ENCODE results near the gene DCAF7. TPM values are rescaled to one million over a fixed set of nuclear protein-coding genes. Genes with fewer than 3 reads are reported as not detected.
A peak's percentile ranks its signal among the peaks of the same experiment; 100 is the strongest.

DCAF7 gene
- total and polyA plus RNA-seq, 7 donors, result 10.6 to 30.2 (median 25.1) TPM

GRCh38 chr17:63552211-63552610 is 1.9 kb downstream of the DCAF7 start:
- TF ChIP-seq, protein P1, sequence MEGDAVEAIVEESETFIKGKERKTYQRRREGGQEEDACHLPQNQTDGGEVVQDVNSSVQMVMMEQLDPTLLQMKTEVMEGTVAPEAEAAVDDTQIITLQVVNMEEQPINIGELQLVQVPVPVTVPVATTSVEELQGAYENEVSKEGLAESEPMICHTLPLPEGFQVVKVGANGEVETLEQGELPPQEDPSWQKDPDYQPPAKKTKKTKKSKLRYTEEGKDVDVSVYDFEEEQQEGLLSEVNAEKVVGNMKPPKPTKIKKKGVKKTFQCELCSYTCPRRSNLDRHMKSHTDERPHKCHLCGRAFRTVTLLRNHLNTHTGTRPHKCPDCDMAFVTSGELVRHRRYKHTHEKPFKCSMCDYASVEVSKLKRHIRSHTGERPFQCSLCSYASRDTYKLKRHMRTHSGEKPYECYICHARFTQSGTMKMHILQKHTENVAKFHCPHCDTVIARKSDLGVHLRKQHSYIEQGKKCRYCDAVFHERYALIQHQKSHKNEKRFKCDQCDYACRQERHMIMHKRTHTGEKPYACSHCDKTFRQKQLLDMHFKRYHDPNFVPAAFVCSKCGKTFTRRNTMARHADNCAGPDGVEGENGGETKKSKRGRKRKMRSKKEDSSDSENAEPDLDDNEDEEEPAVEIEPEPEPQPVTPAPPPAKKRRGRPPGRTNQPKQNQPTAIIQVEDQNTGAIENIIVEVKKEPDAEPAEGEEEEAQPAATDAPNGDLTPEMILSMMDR (IDR thresholded peaks at IDR 0.05), result no peak
- DNase-seq (no peak), ATAC-seq (no peak)
- intact Hi-C loops (cut with DNase I), result loop anchor here in 1 of 2 donors (5.0 kb wide), 1 partner anchor 45 kb away; no protein-coding TSS in a partner anchor
- H3K27me3 ChIP-seq (ENCODE audit: insufficient read depth in 3 of 3, low read length in 2 of 3), result no peaks in the 10 kb centered on the region
- H3K4me1 ChIP-seq, result peaks cover 49% of the 10 kb centered on the region
- WGBS, 3 donors, result 37 to 51% (median 43%) methylated on average over 6 of the region's 6 CpGs
- H3K27ac ChIP-seq, result peak overlapping the region; percentile 27
- no peaks in the 10 kb centered on the region for H3K36me3 ChIP-seq (ENCODE audit: insufficient read depth in 1 of 2, low read depth in 1 of 2)
- H3K4me3 ChIP-seq, result peak overlapping the region; percentile 94
- H3K9me3 ChIP-seq, result no peaks in the 10 kb centered on the region

DNA sequence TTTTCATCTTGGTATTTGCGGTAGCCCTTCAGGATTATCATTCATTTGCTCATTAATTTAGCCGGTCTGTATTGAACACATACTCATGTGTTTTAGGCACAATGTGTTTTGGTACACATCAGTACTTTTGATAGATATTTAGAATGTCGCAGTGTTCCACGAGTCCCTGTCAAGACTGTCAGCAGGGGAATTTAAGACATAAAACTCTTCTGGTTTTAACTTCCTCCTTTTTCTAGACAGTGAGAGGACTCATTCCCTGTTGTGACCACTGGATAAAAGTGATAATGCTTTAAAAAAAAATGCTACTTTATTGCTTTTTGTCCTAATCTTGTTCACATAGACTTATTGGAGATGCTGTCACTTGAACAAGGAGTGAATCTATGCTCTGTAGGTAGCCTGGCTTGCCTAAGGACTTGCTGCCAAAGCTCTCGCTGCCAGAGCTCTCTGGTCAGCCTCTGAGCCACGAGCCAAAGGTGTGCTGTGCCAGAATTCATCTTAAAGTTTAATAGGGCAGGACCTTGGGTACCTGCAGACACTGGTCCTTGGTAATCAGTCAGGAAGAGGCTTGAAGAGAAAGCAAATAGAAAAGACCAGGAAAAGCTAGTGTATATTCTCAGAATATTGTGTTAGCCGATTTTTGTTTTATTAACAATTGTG is 5.4 kb downstream of the DCAF7 start:
- intact Hi-C loops (cut with DNase I), result no loop called here
- H3K36me3 ChIP-seq (ENCODE audit: insufficient read depth in 1 of 2, low read depth in 1 of 2), result no peaks in the 10 kb centered on the region
- H3K4me3 ChIP-seq, result no peak overlapping the region
- peaks cover 43% of the 10 kb centered on the region for H3K4me1 ChIP-seq
- whole genome bisulfite sequencing, 3 donors, result 63 to 71% (median 66%) methylated on average over 7 of the region's 7 CpGs
- TF ChIP-seq, protein P1 (IDR thresholded peaks at IDR 0.05), result no peak
- H3K27ac ChIP-seq, result no peak overlapping the region
- H3K9me3 ChIP-seq, result no peaks in the 10 kb centered on the region
- no peak for DNase-seq
- peak in 1 of 4 donors; percentile 46 for ATAC-seq
- H3K27me3 ChIP-seq (ENCODE audit: insufficient read depth in 3 of 3, low read length in 2 of 3), result no peaks in the 10 kb centered on the region

GRCh38 chr17:63557416-63557815 is 7.1 kb downstream of the DCAF7 start:
- peaks cover 33% of the 10 kb centered on the region for H3K4me1 ChIP-seq

DNA sequence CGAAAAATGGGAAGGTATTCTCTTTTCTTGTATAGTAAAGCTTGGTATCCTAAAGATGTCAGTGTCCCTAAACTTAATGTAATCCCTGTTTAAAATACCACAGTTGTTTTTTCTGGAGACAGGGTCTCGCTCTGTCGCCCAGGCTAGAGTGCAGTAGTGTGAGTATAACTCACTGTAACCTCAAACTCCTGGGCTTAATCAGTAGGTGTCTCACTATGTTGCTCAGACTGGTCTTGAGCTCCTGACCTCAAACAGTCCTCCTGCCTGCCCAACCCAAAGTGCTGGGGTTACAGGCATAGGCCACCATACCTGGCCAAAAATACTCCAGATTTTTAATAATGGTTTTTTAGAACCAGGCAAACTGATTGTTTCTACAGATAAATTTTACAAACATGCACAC is 8.2 kb downstream of the DCAF7 start:
- ATAC-seq (no peak), DNase-seq (no peak)
- TF ChIP-seq, protein P1 (IDR thresholded peaks at IDR 0.05), result no peak
- no peak overlapping the region for H3K27ac ChIP-seq
- peaks cover 24% of the 10 kb centered on the region for H3K4me1 ChIP-seq
- no peaks in the 10 kb centered on the region for H3K36me3 ChIP-seq (ENCODE audit: insufficient read depth in 1 of 2, low read depth in 1 of 2)
- no peaks in the 10 kb centered on the region for H3K27me3 ChIP-seq (ENCODE audit: insufficient read depth in 3 of 3, low read length in 2 of 3)
- no peaks in the 10 kb centered on the region for H3K9me3 ChIP-seq
- no peak overlapping the region for H3K4me3 ChIP-seq
- 76 to 96% (median 89%) methylated on average over 3 of the region's 3 CpGs for WGBS, 3 donors
- intact Hi-C loops (cut with DNase I), result no loop called here

More at GRCh38 chr17:63557416-63557815, 7.1 kb downstream of the DCAF7 start:
- H3K27me3 ChIP-seq (ENCODE audit: insufficient read depth in 3 of 3, low read length in 2 of 3), result no peaks in the 10 kb centered on the region
- H3K36me3 ChIP-seq (ENCODE audit: insufficient read depth in 1 of 2, low read depth in 1 of 2), result no peaks in the 10 kb centered on the region
- no peak overlapping the region for H3K4me3 ChIP-seq
- DNase-seq (no peak), ATAC-seq (no peak)
- no peak overlapping the region for H3K27ac ChIP-seq
- no peaks in the 10 kb centered on the region for H3K9me3 ChIP-seq
- TF ChIP-seq, protein P1 (IDR thresholded peaks at IDR 0.05), result no peak
- WGBS, 3 donors, result 96 to 98% (median 96%) methylated on average over 2 of the region's 2 CpGs
- intact Hi-C loops (cut with DNase I), result no loop called here

GRCh38 chr17:63561819-63562218 is 11.5 kb downstream of the DCAF7 start:
- Histone ChIP-seq H3K4me1 (no peaks in the 10 kb centered on the region), H3K27me3 (ENCODE audit: insufficient read depth in 3 of 3, low read length in 2 of 3) (no peaks in the 10 kb centered on the region), H3K27ac (no peak overlapping the region), H3K9me3 (no peaks in the 10 kb centered on the region), H3K36me3 (ENCODE audit: insufficient read depth in 1 of 2, low read depth in 1 of 2) (no peaks in the 10 kb centered on the region), H3K4me3 (no peak overlapping the region)
- intact Hi-C loops (cut with DNase I), result no loop called here
- TF ChIP-seq, protein P1 (IDR thresholded peaks at IDR 0.05), result no peak
- DNase-seq (no peak), ATAC-seq (no peak)
